ENCODE results near the gene ZC3H4.
"Not testable (repeated sequence)": the region's sequence is repeated elsewhere in the genome, so short reads cannot be mapped to it uniquely, and the experiment has no call there.

Gene ZC3H4

GRCh38 chr19:47078351-47078750, 35.2 kb downstream of the ZC3H4 start:
- DNase-seq: not testable (repeated sequence)

- no peak for DNase-seq
Observed at GRCh38 chr19:47075941-47076340, 37.6 kb downstream of the ZC3H4 start.

GRCh38 chr19:47075179-47075810, 38.3 kb downstream of the ZC3H4 start:
- peak; percentile 77 to 87 for DNase-seq

- DNase-seq: peak in 1 of 2 donors; percentile 34
Observed at GRCh38 chr19:47074621-47075020, 39.0 kb downstream of the ZC3H4 start.

- DNase-seq: no peak
Observed at GRCh38 chr19:47073574-47073973, 40.0 kb downstream of the ZC3H4 start.

- DNase-seq: no peak
Observed at GRCh38 chr19:47072323-47072722, 41.3 kb downstream of the ZC3H4 start.

GRCh38 chr19:47071731-47072130, 41.8 kb downstream of the ZC3H4 start:
- no peak for DNase-seq

- no peak for DNase-seq
Observed at GRCh38 chr19:47070756-47071155, 42.8 kb downstream of the ZC3H4 start.

GRCh38 chr19:47069795-47070194, 43.8 kb downstream of the ZC3H4 start:
- DNase-seq: no peak

GRCh38 chr19:47068876-47069406, 44.6 kb downstream of the ZC3H4 start:
- DNase-seq: no peak

- DNase-seq: no peak
Observed at GRCh38 chr19:47068246-47068645, 45.3 kb downstream of the ZC3H4 start.

- DNase-seq: no peak
Observed at GRCh38 chr19:47067215-47067847, 46.2 kb downstream of the ZC3H4 start.

- no peak for DNase-seq
Observed at GRCh38 chr19:47066376-47067214, 47.0 kb downstream of the ZC3H4 start.

- DNase-seq: no peak
Observed at GRCh38 chr19:47065242-47065641, 48.3 kb downstream of the ZC3H4 start.

- no peak for DNase-seq
Observed at GRCh38 chr19:47063874-47064273, 49.7 kb downstream of the ZC3H4 start.

- no peak for DNase-seq
Observed at GRCh38 chr19:47058621-47059022, 55.0 kb downstream of the ZC3H4 start.

- no peak for DNase-seq
Observed at GRCh38 chr19:47057328-47057727, 56.2 kb downstream of the ZC3H4 start.

GRCh38 chr19:47056411-47056810, 57.2 kb downstream of the ZC3H4 start:
- no peak for DNase-seq

- not testable (repeated sequence) for DNase-seq
Observed at GRCh38 chr19:47050562-47050961, 63.0 kb downstream of the ZC3H4 start.

- no peak for DNase-seq
Observed at GRCh38 chr19:47049307-47049700, 64.3 kb downstream of the ZC3H4 start.

GRCh38 chr19:47047763-47048405, 65.7 kb downstream of the ZC3H4 start:
- peak; percentile 84 to 89 for DNase-seq

GRCh38 chr19:47047272-47047762, 66.3 kb downstream of the ZC3H4 start:
- DNase-seq: peak in 1 of 2 donors; percentile 22
